ENCODE measurements around the gene CHMP5.

- TF ChIP-seq POLR2A (IDR thresholded peaks at IDR 0.05): no peak
- no peak for TF ChIP-seq CTCF (IDR thresholded peaks at IDR 0.05)
These were observed 8.6 kb upstream of the CHMP5 start for GRCh38 chr9:33256236-33256635.

Measured in thyroid gland (tissue), 4 donors.